Body of pancreas (tissue), 4 donors: Measurements from ENCODE around the gene BOD1L1. TPM values are rescaled to one million over a fixed set of nuclear protein-coding genes. Genes with fewer than 3 reads are reported as not detected.
A peak's percentile ranks its signal among the peaks of the same experiment; 100 is the strongest.

Source experiments
- ATAC-seq: fragments of 150-250 bp; one replicate; pipeline ENCODE4 v1.9.1; 2016
- DNase-seq, 4 donors: peaks; one replicate each; pipeline ENCODE4 v3.0.0-alpha.2; 2019
- H3K27ac ChIP-seq, 4 donors: fragments of 200-600 bp; sonication (generic); 1 replicate in 3 of 4; 2 replicates in 1 of 4; pipeline versions ENCODE4 v1.5.1 to v1.6.1; 2016 to 2019; ENCODE audit warnings: mild to moderate bottlenecking in 1 of 4, mixed read lengths in 1 of 4, moderate library complexity in 1 of 4
- H3K27me3 ChIP-seq, 2 donors: fragments of 200-600 bp; sonication (generic); one replicate each; pipeline ENCODE4 v1.6.0; 2016; ENCODE audit warnings: mild to moderate bottlenecking in 1 of 2
- H3K36me3 ChIP-seq, 2 donors: fragments of 200-600 bp; sonication (generic); replicated peaks in 1 of 2; 2 replicates each; pipeline ENCODE4 v1.5.1; 2016; ENCODE audit warnings: low read depth in 2 of 2; ENCODE audit not compliant: insufficient read depth in 1 of 2
- H3K4me1 ChIP-seq: fragments of 200-600 bp; sonication (generic); one replicate; pipeline ENCODE4 v1.6.0; 2016
- H3K4me3 ChIP-seq, 2 donors: fragments of 200-600 bp; sonication (generic); 1 replicate in 1 of 2; 2 replicates in 1 of 2; pipeline ENCODE4 v1.5.1; 2016 to 2019
- H3K9me3 ChIP-seq, 3 donors: fragments of 200-600 bp; sonication (generic); 1 replicate in 2 of 3; 2 replicates in 1 of 3; pipeline ENCODE4 v1.5.1; 2016
- CTCF ChIP-seq, 7 experiments: fragments of 450-650 bp in 4 of 7; fragments of 200-600 bp in 3 of 7; sonication (generic) in 3 of 7; IDR thresholded peaks; one replicate each; pipeline ENCODE4 v1.5.1; 2016 to 2019; ENCODE audit warnings: antibody characterized with exemption in 7 of 7
- POLR2A ChIP-seq, 3 donors: fragments of 450-650 bp; IDR thresholded peaks; one replicate each; pipeline ENCODE4 v1.6.1; 2016; ENCODE audit warnings: antibody characterized with exemption in 3 of 3, mild to moderate bottlenecking in 2 of 3
- WGBS, 2 donors: methylation state at CpG; one replicate each; pipeline ENCODE4 v1.1.5; 2017; 5-methylcytosine and 5-hydroxymethylcytosine counted together
- intact Hi-C: fragments of 100-400 bp; cut with DNase I; formaldehyde crosslinking; loops from one replicate; pipeline ENCODE4 v1.15.1; 2023
- total RNA-seq, 2 donors: library from RNA; depleted of rRNA; stranded (reverse); fragments of >200 nt; gene quantifications; one replicate each; pipeline ENCODE4 v1.1.0, GENCODE V29; 2016

BOD1L1 gene
- total RNA-seq, 2 donors from 2014 or later: 28.5 to 31.0 TPM

DNA sequence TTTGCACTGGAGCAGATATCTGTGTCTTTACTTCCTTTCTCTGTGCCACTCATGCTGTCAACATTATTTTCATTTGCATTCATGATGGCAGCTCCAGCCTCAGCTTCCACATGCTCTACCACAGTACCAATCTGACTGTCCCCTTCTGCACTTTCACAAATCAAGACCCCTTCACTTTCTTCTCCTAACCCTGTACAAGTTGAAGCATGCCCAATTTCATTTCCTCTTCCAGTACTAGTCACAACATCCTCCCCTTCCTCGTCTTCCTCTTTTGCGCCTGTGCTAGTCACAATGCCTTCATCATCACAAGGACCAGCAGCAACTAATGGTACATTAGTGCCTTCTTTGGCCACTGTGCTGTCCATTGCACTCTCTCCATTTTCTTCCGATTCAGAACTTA is 26.5 kb downstream of the BOD1L1 start:
- Histone ChIP-seq H3K4me3 (no peak overlapping the region), H3K36me3 (peaks cover 12 to 29% of the 10 kb centered on the region in 2 donors), H3K4me1 (no peaks in the 10 kb centered on the region), H3K9me3 (no peaks in the 10 kb centered on the region), H3K27me3 (no peaks in the 10 kb centered on the region), H3K27ac (no peak overlapping the region)
- DNase-seq (no peak), ATAC-seq (no peak)
- TF ChIP-seq POLR2A (IDR thresholded peaks at IDR 0.05) (no peak), CTCF (IDR thresholded peaks at IDR 0.05) (no peak)
- intact Hi-C loops: no loop called here
- WGBS, 2 donors: 89 to 97% methylated on average over 3 of the region's 3 CpGs

DNA sequence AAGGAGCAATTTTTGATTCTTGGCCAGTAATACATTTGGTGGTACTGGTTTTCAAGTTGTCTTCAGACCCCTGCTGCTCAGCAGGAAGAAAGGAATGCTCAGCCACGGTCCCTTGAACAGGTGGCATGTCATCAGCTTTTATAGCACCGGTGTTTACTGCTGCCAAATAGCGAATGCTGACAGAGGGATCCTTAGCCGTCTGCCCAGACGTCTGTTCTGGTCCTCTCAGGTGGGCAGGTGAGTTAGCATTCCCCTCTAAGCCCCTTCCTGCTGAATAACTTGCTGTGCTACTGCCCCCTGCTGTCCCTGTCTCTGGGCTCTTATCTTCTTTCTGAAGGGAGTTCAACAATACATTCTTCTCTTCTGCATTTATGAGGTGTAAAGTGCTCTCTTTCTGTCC is 28.4 kb downstream of the BOD1L1 start:
- Histone ChIP-seq H3K27me3 (no peaks in the 10 kb centered on the region), H3K4me1 (no peaks in the 10 kb centered on the region), H3K9me3 (no peaks in the 10 kb centered on the region), H3K27ac (no peak overlapping the region), H3K4me3 (no peak overlapping the region), H3K36me3 (peaks cover 5 to 21% of the 10 kb centered on the region in 2 donors)
- WGBS, 2 donors: 54 to 56% methylated on average over 5 of the region's 5 CpGs
- intact Hi-C loops: no loop called here
- TF ChIP-seq CTCF (IDR thresholded peaks at IDR 0.05) (peak in 1 of 7 experiments; percentile 9), POLR2A (IDR thresholded peaks at IDR 0.05) (no peak)
- DNase-seq: no peak
- ATAC-seq: no peak

GRCh38 chr4:13597604-13598003 is 29.9 kb downstream of the BOD1L1 start:
- intact Hi-C loops: no loop called here

DNA sequence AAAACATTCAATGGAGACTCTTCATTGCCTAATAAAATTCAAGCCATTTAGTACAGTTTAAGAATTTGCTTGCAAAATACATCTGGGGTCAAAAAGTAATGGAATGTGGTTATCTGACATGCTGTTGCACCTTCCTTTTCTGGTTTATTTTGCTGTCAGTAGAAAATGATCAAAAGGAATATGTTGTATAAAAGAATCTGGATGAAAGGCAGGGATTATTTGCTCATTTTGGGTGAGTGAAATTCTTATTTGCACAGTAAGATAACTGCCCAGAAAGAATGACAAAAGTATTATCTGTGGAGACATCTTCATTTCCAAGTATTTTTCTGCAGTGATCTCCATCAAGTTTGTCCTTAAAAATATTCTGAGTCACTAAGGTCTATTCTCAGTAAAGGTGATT is 30.4 kb downstream of the BOD1L1 start:
- H3K27me3 ChIP-seq: no peaks in the 10 kb centered on the region
- H3K4me3 ChIP-seq: no peak overlapping the region
- peaks cover 0 to 19% of the 10 kb centered on the region in 2 donors for H3K36me3 ChIP-seq
- H3K27ac ChIP-seq: no peak overlapping the region
- H3K9me3 ChIP-seq: no peaks in the 10 kb centered on the region
- TF ChIP-seq CTCF (IDR thresholded peaks at IDR 0.05): no peak
- no peak for TF ChIP-seq POLR2A (IDR thresholded peaks at IDR 0.05)
- no peaks in the 10 kb centered on the region for H3K4me1 ChIP-seq
- ATAC-seq (no peak), DNase-seq (no peak)
- intact Hi-C loops: no loop called here

More at GRCh38 chr4:13597604-13598003, 29.9 kb downstream of the BOD1L1 start:
- Histone ChIP-seq H3K9me3 (no peaks in the 10 kb centered on the region), H3K4me3 (no peak overlapping the region), H3K27ac (no peak overlapping the region), H3K36me3 (peaks cover 0 to 22% of the 10 kb centered on the region in 2 donors), H3K4me1 (no peaks in the 10 kb centered on the region), H3K27me3 (no peaks in the 10 kb centered on the region)
- no peak for ATAC-seq
- TF ChIP-seq POLR2A (IDR thresholded peaks at IDR 0.05) (no peak), CTCF (IDR thresholded peaks at IDR 0.05) (no peak)
- DNase-seq: no peak

- intact Hi-C loops: no loop called here
- 83 to 87% methylated on average over 4 of the region's 4 CpGs for WGBS, 2 donors
- no peaks in the 10 kb centered on the region for H3K27me3 ChIP-seq
- no peaks in the 10 kb centered on the region for H3K9me3 ChIP-seq
- H3K36me3 ChIP-seq: peaks cover 0 to 15% of the 10 kb centered on the region in 2 donors
- no peak for ATAC-seq
- DNase-seq: no peak
- H3K4me3 ChIP-seq: no peak overlapping the region
- no peak overlapping the region for H3K27ac ChIP-seq
- H3K4me1 ChIP-seq: no peaks in the 10 kb centered on the region
- TF ChIP-seq CTCF (IDR thresholded peaks at IDR 0.05) (no peak), POLR2A (IDR thresholded peaks at IDR 0.05) (no peak)
These were observed 35.3 kb downstream of the BOD1L1 start for GRCh38 chr4:13592220-13592619.
